IMR-90 (cell line): ENCODE results near the gene C1orf52. TPM values are rescaled to one million over a fixed set of nuclear protein-coding genes. Genes with fewer than 3 reads are reported as not detected.

Experiments
- ATAC-seq: fragments of 200-7000 bp; cut with Tn5 transposase; 2 replicates; pipeline ENCODE4 v1.9.1; 2020; ENCODE audit warnings: low read depth, mild to moderate bottlenecking, moderate library complexity
- BruUV-seq: library from RNA; stranded (reverse); fragments of 400-500 nt; replicated peaks from 2 replicates; lab custom pipeline; 2021; lab: Mats Ljungman, UMichigan
- CTCF ChIA-PET: fragments of 300-600 bp; formaldehyde crosslinking; extraction: SDS; loops from one replicate; lab custom pipeline; 2021; ENCODE audit warnings: antibody characterized with exemption; lab: Yijun Ruan, JAX
- POLR2A ChIA-PET: fragments of 300-600 bp; sonication (Branson Sonifier 250); formaldehyde crosslinking; loops from one replicate; lab custom pipeline; 2022; ENCODE audit warnings: antibody characterized with exemption; ENCODE audit not compliant: unreplicated experiment; lab: Charles Lee
- DNase-seq: peaks from one replicate; pipeline ENCODE4 v3.0.0; 2013
- H2AFZ ChIP-seq: replicated peaks from 2 replicates; pipeline ENCODE3; 2013; ENCODE audit warnings: low read length, mild to moderate bottlenecking; ENCODE audit not compliant: poor library complexity
- H2AK5ac ChIP-seq: 2 replicates; pipeline ENCODE4 v1.6.1; 2013; ENCODE audit warnings: low read depth, low read length, inconsistent platforms
- H2AK9ac ChIP-seq: replicated peaks from 2 replicates; pipeline ENCODE3; 2013; ENCODE audit warnings: mild to moderate bottlenecking, low read depth, low read length, moderate library complexity; ENCODE audit not compliant: poor library complexity
- H2BK120ac ChIP-seq: 2 replicates; pipeline ENCODE4 v1.6.1; 2013; ENCODE audit warnings: low read depth, low read length, inconsistent platforms
- H2BK15ac ChIP-seq: 3 replicates; pipeline ENCODE4 v1.6.1; 2013; ENCODE audit warnings: low read depth, low read length, inconsistent platforms
- H2BK20ac ChIP-seq: 2 replicates; pipeline ENCODE4 v1.6.1; 2013; ENCODE audit warnings: low read depth, mild to moderate bottlenecking, inconsistent platforms, low read length, moderate library complexity
- H2BK5ac ChIP-seq: 2 replicates; pipeline ENCODE4 v1.6.1; 2013; ENCODE audit warnings: mild to moderate bottlenecking, low read depth, low read length, inconsistent platforms; ENCODE audit not compliant: poor library complexity, severe bottlenecking
- H3K14ac ChIP-seq: replicated peaks from 2 replicates; pipeline ENCODE4 v1.6.1; 2013; ENCODE audit warnings: low read depth, low read length, inconsistent platforms
- H3K18ac ChIP-seq: 2 replicates; pipeline ENCODE4 v1.6.1; 2013; ENCODE audit warnings: low read depth, low read length, control low read depth
- H3K23ac ChIP-seq: 2 replicates; pipeline ENCODE4 v1.6.1; 2013; ENCODE audit warnings: low read depth, low read length, inconsistent platforms
- H3K27ac ChIP-seq: 2 replicates; pipeline ENCODE4 v1.5.1; 2013; ENCODE audit warnings: mild to moderate bottlenecking, control low read depth, low read length; ENCODE audit not compliant: insufficient read depth
- H3K27me3 ChIP-seq: 2 replicates; pipeline ENCODE4 v1.6.1; 2013; ENCODE audit warnings: low read length; ENCODE audit not compliant: control insufficient read depth, insufficient read depth
- H3K36me3 ChIP-seq: 2 replicates; pipeline ENCODE4 v1.6.1; 2013; ENCODE audit warnings: low read length, mixed read lengths; ENCODE audit not compliant: control insufficient read depth, insufficient read depth
- H3K4ac ChIP-seq: 2 replicates; pipeline ENCODE4 v1.6.1; 2013; ENCODE audit warnings: low read depth, low read length, inconsistent platforms
- H3K4me1 ChIP-seq: 2 replicates; pipeline ENCODE4 v1.6.1; 2013; ENCODE audit warnings: low read length, mixed read lengths; ENCODE audit not compliant: control insufficient read depth, insufficient read depth
- H3K4me2 ChIP-seq: 2 replicates; pipeline ENCODE4 v1.6.1; 2013; ENCODE audit warnings: low read depth, mild to moderate bottlenecking, control low read depth, low read length, moderate library complexity
- H3K4me3 ChIP-seq: 2 replicates; pipeline ENCODE4 v1.5.1; 2013; ENCODE audit warnings: low read depth, mild to moderate bottlenecking, control low read depth, low read length, moderate library complexity; ENCODE audit not compliant: insufficient read depth
- H3K56ac ChIP-seq: 2 replicates; pipeline ENCODE4 v1.6.1; 2013; ENCODE audit warnings: low read length, inconsistent platforms; ENCODE audit not compliant: insufficient read depth; ENCODE audit errors: extremely low read depth
- H3K79me1 ChIP-seq, 2 experiments: 2 replicates each; pipeline ENCODE4 v1.6.1; 2013; ENCODE audit warnings: low read length in 2 of 2, inconsistent platforms in 1 of 2, low read depth in 1 of 2
- H3K9ac ChIP-seq: 2 replicates; pipeline ENCODE4 v1.6.1; 2013; ENCODE audit warnings: low read depth, low read length, control low read depth
- H3K9me1 ChIP-seq: 2 replicates; pipeline ENCODE4 v1.6.1; 2013; ENCODE audit warnings: low read length, inconsistent platforms; ENCODE audit not compliant: insufficient read depth
- H3K9me3 ChIP-seq: 2 replicates; pipeline ENCODE4 v1.6.1; 2013; ENCODE audit warnings: low read length; ENCODE audit not compliant: control insufficient read depth, insufficient read depth
- H4K20me1 ChIP-seq: 2 replicates; pipeline ENCODE4 v1.6.1; 2013; ENCODE audit warnings: low read length, inconsistent platforms; ENCODE audit not compliant: insufficient read depth
- H4K5ac ChIP-seq: 2 replicates; pipeline ENCODE4 v1.6.1; 2013; ENCODE audit warnings: mild to moderate bottlenecking, low read depth, low read length, control low read depth
- H4K8ac ChIP-seq, 2 experiments: 2 replicates each; pipeline ENCODE4 v1.6.1; 2013; ENCODE audit warnings: low read depth in 2 of 2, low read length in 2 of 2, control low read depth in 1 of 2, inconsistent platforms in 1 of 2
- H4K91ac ChIP-seq: 2 replicates; pipeline ENCODE4 v1.6.1; 2013; ENCODE audit warnings: low read depth, low read length, inconsistent platforms; ENCODE audit not compliant: insufficient read depth
- CTCF ChIP-seq: conservative IDR thresholded peaks from 2 replicates; pipeline ENCODE4 v1.5.1; 2012; ENCODE audit warnings: mild to moderate bottlenecking, low read depth, low read length, improper control_type of control experiment
- MAZ ChIP-seq: IDR thresholded peaks from 2 replicates; pipeline ENCODE4 v1.6.1; 2012; ENCODE audit warnings: low read depth, mild to moderate bottlenecking, low read length, improper control_type of control experiment, moderate library complexity, borderline replicate concordance
- MXI1 ChIP-seq: IDR thresholded peaks from 2 replicates; pipeline ENCODE4 v1.6.1; 2012; ENCODE audit warnings: low read depth, mild to moderate bottlenecking, low read length, moderate library complexity, borderline replicate concordance
- POLR2A ChIP-seq: IDR thresholded peaks from 2 replicates; pipeline ENCODE4 v1.6.1; 2012; ENCODE audit warnings: mild to moderate bottlenecking, low read depth, low read length
- RFX5 ChIP-seq: IDR thresholded peaks from 2 replicates; pipeline ENCODE4 v1.8.0; 2012; ENCODE audit warnings: low read depth, mild to moderate bottlenecking, low read length, moderate library complexity
- SMC3 ChIP-seq: fragments of 150-350 bp; IDR thresholded peaks from 2 replicates; pipeline ENCODE4 v1.6.1; 2016; ENCODE audit warnings: low read depth, mild to moderate bottlenecking, antibody characterized with exemption, low read length, moderate library complexity
- USF2 ChIP-seq: fragments of 150-350 bp; IDR thresholded peaks from 2 replicates; pipeline ENCODE4 v1.6.1; 2017; ENCODE audit warnings: mild to moderate bottlenecking, antibody characterized with exemption, low read length, low read depth
- WGBS, 2 experiments: methylation state at CpG; one replicate each; pipeline versions ENCODE4 v1.1.5 to v1.1.7; 2013; ENCODE audit warnings: missing lambda C conversion rate in 2 of 2; ENCODE audit not compliant: insufficient read length in 1 of 2; ENCODE audit errors: extremely low coverage in 2 of 2; 5-methylcytosine and 5-hydroxymethylcytosine counted together
- dilution Hi-C: fragments of 300-500 bp; cut with HindIII; formaldehyde crosslinking; loops from one replicate; pipeline ENCODE4 v1.14.3; 2018; ENCODE audit warnings: low sequenced_read_pairs; ENCODE audit not compliant: unreplicated experiment
- in situ Hi-C: fragments of 300-500 bp; cut with MboI; formaldehyde crosslinking; loops from 3 replicates; pipeline ENCODE4 v1.14.3; 2019; ENCODE audit warnings: low sequenced_read_pairs, inconsistent platforms, mixed read lengths
- intact Hi-C: fragments of 100-400 bp; cut with micrococcal nuclease; formaldehyde crosslinking; loops from 2 replicates; pipeline ENCODE4 v1.10.0; 2022
- polyA plus RNA-seq, 3 experiments: library from polyadenylated mRNA; depleted of rRNA; stranded (reverse); fragments of >200 nt; gene quantifications; 2 replicates each; pipeline ENCODE4 v1.2.3, GENCODE V29; 2012; ENCODE audit warnings: low replicate concordance in 1 of 3
- total RNA-seq: library from RNA; depleted of rRNA; stranded (reverse); fragments of >200 nt; gene quantifications from 2 replicates; pipeline ENCODE4 v1.2.3, GENCODE V29; 2012
- TF ChIP-seq, protein P1 (sequence below): fragments of 150-350 bp; IDR thresholded peaks from 2 replicates; pipeline ENCODE4 v1.6.1; 2016; ENCODE audit warnings: low read depth, mild to moderate bottlenecking, low read length, moderate library complexity, borderline replicate concordance

The C1orf52 gene
- total and polyA plus RNA-seq, 2 of the 4 experiments (the other 2 are of a cell fraction): 16.3 to 33.5 TPM

- H3K79me1 ChIP-seq: peaks cover 0 to 53% of the 10 kb centered on the region in 2 experiments; a peak in 2 of 4 replicates
- DNase-seq: peak; percentile 97
- CTCF ChIA-PET: interaction anchor here (1.3 kb wide), 2 partner anchors 17 to 332 kb away, joined by 4 to 5 read pairs; partner anchors contain the start of gene C1orf52
- H3K14ac ChIP-seq: peak within 1 kb of the TSS; percentile 100
- no peaks in the 10 kb centered on the region for H3K9me3 ChIP-seq
- peak within 1 kb of the TSS; percentile 99 for H3K56ac ChIP-seq
- H3K4ac ChIP-seq: peak within 1 kb of the TSS; percentile 99
- intact Hi-C loops: loop anchor here (5.0 kb wide), 1 partner anchor 1086 kb away; no protein-coding TSS in a partner anchor
- peak; percentile 96 for ATAC-seq
- H3K18ac ChIP-seq: peak within 1 kb of the TSS; percentile 98
- in situ Hi-C loops: no loop called here
- no TSS peak for BruUV-seq
- H3K27me3 ChIP-seq: no peaks in the 10 kb centered on the region
- TF ChIP-seq CTCF: no peak
- 0 out of 2 replicates have a peak, but pooled peaks have one; percentile 6 for TF ChIP-seq SMC3
- TF ChIP-seq USF2: 0 out of 2 replicates have a peak, but pooled peaks have one; percentile 0
- peak; percentile 90 for TF ChIP-seq POLR2A
- no peak for TF ChIP-seq RFX5
- TF ChIP-seq MAZ: peak; percentile 79
- TF ChIP-seq, protein P1, sequence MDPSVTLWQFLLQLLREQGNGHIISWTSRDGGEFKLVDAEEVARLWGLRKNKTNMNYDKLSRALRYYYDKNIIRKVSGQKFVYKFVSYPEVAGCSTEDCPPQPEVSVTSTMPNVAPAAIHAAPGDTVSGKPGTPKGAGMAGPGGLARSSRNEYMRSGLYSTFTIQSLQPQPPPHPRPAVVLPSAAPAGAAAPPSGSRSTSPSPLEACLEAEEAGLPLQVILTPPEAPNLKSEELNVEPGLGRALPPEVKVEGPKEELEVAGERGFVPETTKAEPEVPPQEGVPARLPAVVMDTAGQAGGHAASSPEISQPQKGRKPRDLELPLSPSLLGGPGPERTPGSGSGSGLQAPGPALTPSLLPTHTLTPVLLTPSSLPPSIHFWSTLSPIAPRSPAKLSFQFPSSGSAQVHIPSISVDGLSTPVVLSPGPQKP: no peak
- 0 out of 2 replicates have a peak, but pooled peaks have one; percentile 13 for TF ChIP-seq MXI1
- H3K9me1 ChIP-seq: peaks cover 8% of the 10 kb centered on the region
- POLR2A ChIA-PET: interaction anchor here (0.5 to 1.4 kb wide), 8 partner anchors 9 to 307 kb away, joined by 3 to 8 read pairs (median 4); no protein-coding TSS in a partner anchor
- 0% methylated on average over 33 of the region's 78 CpGs; no CpG with 5 or more reads in 1 of the 2 experiments for WGBS, 2 experiments
- dilution Hi-C loops: no loop called here
- H2AFZ ChIP-seq: peak within 1 kb of the TSS; percentile 93
- H3K23ac ChIP-seq: peak within 1 kb of the TSS; percentile 100
- peak within 1 kb of the TSS; percentile 98 for H2AK5ac ChIP-seq
- H4K91ac ChIP-seq: peak within 1 kb of the TSS; percentile 93
- H4K8ac ChIP-seq: peak within 1 kb of the TSS; percentile 79 to 97
- peak within 1 kb of the TSS; percentile 77 for H3K4me2 ChIP-seq
- peak within 1 kb of the TSS; percentile 91 for H4K5ac ChIP-seq
- H2BK20ac ChIP-seq: peak within 1 kb of the TSS; percentile 79
- peak within 1 kb of the TSS; percentile 79 for H2BK120ac ChIP-seq
- peak within 1 kb of the TSS; percentile 99 for H2AK9ac ChIP-seq
- H3K4me3 ChIP-seq: peak within 1 kb of the TSS; percentile 97
- 0 out of 2 replicates have a peak, but pooled peaks cover 1% of the 10 kb centered on the region for H3K36me3 ChIP-seq
- H3K4me1 ChIP-seq: peaks cover 6% of the 10 kb centered on the region
- peak within 1 kb of the TSS; percentile 98 for H3K27ac ChIP-seq
- peaks cover 42% of the 10 kb centered on the region; the same call in 1 of the 2 replicates for H4K20me1 ChIP-seq
- peak within 1 kb of the TSS; percentile 98 for H2BK5ac ChIP-seq
- peak within 1 kb of the TSS; percentile 100 for H3K9ac ChIP-seq
- peak within 1 kb of the TSS; percentile 80; the same call in 2 of the 3 replicates for H2BK15ac ChIP-seq
These were observed 16.9 kb upstream of the C1orf52 start, which contains the start of gene BCL10 for GRCh38 chr1:85276215-85276977. BCL10 (minus strand) TSS chr1:85276632; CDS start chr1:85276352, 280 bp downstream.
